ENCODE results near the gene MN1.

- TF ChIP-seq POLR2AphosphoS5 (IDR thresholded peaks at IDR 0.05; ENCODE audit: low read depth) (no peak), EZH2 (IDR thresholded peaks at IDR 0.05; ENCODE audit: low read depth, unreplicated experiment) (no peak), CTCF (conservative IDR thresholded peaks at IDR 0.05; ENCODE audit: low read depth in 2 of 2) (no peak), STAT1 (IDR thresholded peaks at IDR 0.05; ENCODE audit: unreplicated experiment) (no peak)
These were observed 95.1 kb downstream of the MN1 start for GRCh38 chr22:27706489-27706888.
